Esophagus muscularis mucosa (tissue), 4 donors: Measurements from ENCODE around the gene NUCB1. TPM values are rescaled to one million over a fixed set of nuclear protein-coding genes. Genes with fewer than 3 reads are reported as not detected.
A peak's percentile ranks its signal among the peaks of the same experiment; 100 is the strongest.
"Not testable (repeated sequence)": the region's sequence is repeated elsewhere in the genome, so short reads cannot be mapped to it uniquely, and the experiment has no call there.

ENCODE experiments used
- DNase-seq: peaks from one replicate; pipeline ENCODE4 v3.0.0-alpha.2; 2017; ENCODE audit errors: extremely low spot score
- H3K27ac ChIP-seq, 4 donors: fragments of 200-600 bp; sonication (generic); replicated peaks in 1 of 4; 1 replicate in 3 of 4; 2 replicates in 1 of 4; pipeline ENCODE4 v1.5.1; 2016 to 2019; ENCODE audit warnings: mild to moderate bottlenecking in 1 of 4
- H3K27me3 ChIP-seq, 4 donors: fragments of 200-600 bp; sonication (generic); one replicate each; pipeline versions ENCODE4 v1.5.1 to v1.6.0; 2016 to 2019
- H3K36me3 ChIP-seq, 4 donors: fragments of 200-600 bp; sonication (generic); one replicate each; pipeline ENCODE4 v1.5.1; 2016 to 2019
- H3K4me1 ChIP-seq, 4 donors: fragments of 200-600 bp; sonication (generic); one replicate each; pipeline ENCODE4 v1.5.1; 2016 to 2019
- H3K4me3 ChIP-seq, 4 donors: fragments of 200-600 bp; sonication (generic); 1 replicate in 2 of 4; 2 replicates in 2 of 4; pipeline ENCODE4 v1.5.1; 2016 to 2019; ENCODE audit warnings: mild to moderate bottlenecking in 4 of 4, moderate library complexity in 1 of 4
- H3K9me3 ChIP-seq, 4 donors: fragments of 200-600 bp; sonication (generic); 1 replicate in 3 of 4; 2 replicates in 1 of 4; pipeline ENCODE4 v1.5.1; 2016 to 2019
- EP300 ChIP-seq: sonication (generic); formaldehyde crosslinking; IDR thresholded peaks from one replicate; pipeline ENCODE4 v1.6.1; 2017; ENCODE audit warnings: antibody characterized with exemption
- POLR2A ChIP-seq: fragments of 450-650 bp; IDR thresholded peaks from one replicate; pipeline ENCODE4 v1.6.1; 2017; ENCODE audit warnings: antibody characterized with exemption, moderate library complexity, mild to moderate bottlenecking, low read depth
- POLR2AphosphoS5 ChIP-seq, 2 donors: sonication (generic); formaldehyde crosslinking; IDR thresholded peaks; one replicate each; pipeline ENCODE4 v1.6.1; 2017; ENCODE audit warnings: antibody characterized with exemption in 2 of 2
- WGBS: methylation state at CpG from one replicate; pipeline ENCODE4 v1.1.5; 2018; 5-methylcytosine and 5-hydroxymethylcytosine counted together
- intact Hi-C: fragments of 100-400 bp; cut with DNase I; formaldehyde crosslinking; loops from one replicate; pipeline ENCODE4 v1.15.1; 2023
- total RNA-seq, 4 donors: library from RNA; depleted of rRNA; stranded (reverse); fragments of >200 nt; gene quantifications; one replicate each; pipeline versions ENCODE4 v1.1.0 to v1.2.1, GENCODE V29; 2016
- TF ChIP-seq, protein P1 (sequence below), 3 experiments: fragments of 200-600 bp in 2 of 3; fragments of 450-650 bp in 1 of 3; sonication (generic) in 2 of 3; IDR thresholded peaks; one replicate each; pipeline ENCODE4 v1.5.1; 2017 to 2019; ENCODE audit warnings: antibody characterized with exemption in 3 of 3, mild to moderate bottlenecking in 2 of 3, moderate library complexity in 1 of 3

NUCB1 gene
- total RNA-seq, 4 donors from 2014 or later: 179 to 356 (median 284) TPM

DNA sequence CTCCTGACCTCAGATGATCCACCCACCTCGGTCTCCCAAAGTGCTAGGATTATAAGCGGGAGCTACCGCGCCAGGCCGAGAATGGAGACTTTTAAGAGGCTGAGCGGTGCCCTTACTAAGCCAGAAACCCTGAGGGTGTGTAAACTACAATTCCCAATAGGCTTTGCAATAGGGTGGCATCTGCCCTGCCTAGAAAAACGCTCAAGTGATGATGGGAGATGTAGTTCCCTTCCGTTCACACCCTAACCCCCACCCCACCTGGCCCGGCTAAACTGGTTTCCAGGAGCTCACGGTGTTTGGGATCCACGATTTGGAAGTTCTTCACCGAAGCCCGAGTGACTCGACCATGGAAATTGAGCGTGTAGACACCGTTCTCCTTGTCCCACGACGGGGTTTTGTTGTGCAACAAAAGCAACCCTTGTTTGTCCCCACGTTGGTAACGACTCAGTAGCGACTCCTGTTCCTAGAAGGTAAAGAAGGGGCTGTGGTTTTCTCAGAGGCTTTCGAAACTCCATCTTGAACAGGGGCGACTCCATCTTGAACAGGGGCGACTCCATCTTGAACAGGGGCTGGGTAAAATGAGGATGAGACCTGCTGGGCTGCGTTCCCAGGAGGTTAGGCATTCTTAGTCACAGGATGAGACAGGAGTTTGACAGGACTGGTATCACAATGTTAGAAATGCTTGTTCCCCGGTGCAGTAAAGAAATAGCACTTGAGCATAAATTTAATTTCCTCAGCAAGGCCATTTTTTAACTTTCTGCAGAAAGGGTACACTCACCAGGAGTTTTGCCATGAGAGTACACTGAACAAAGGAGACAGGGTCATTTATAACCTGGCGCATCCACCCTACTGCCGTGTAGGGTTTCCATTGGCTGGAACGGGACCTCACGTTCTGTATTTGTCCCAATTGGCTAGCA, 18.1 kb upstream of the NUCB1 start:
- peaks cover 14 to 32% (median 19%) of the 10 kb centered on the region in 4 donors for H3K4me1 ChIP-seq
- 78% methylated on average over 30 of the region's 30 CpGs for WGBS
- intact Hi-C loops: no loop called here
- H3K27ac ChIP-seq: peak overlapping the region in 2 of 4 donors; percentile 20 to 22
- DNase-seq: no peak
- H3K9me3 ChIP-seq: no peaks in the 10 kb centered on the region
- H3K27me3 ChIP-seq: no peaks in the 10 kb centered on the region
- peaks cover 0 to 26% (median 13%) of the 10 kb centered on the region in 4 donors for H3K36me3 ChIP-seq
- TF ChIP-seq, protein P1, sequence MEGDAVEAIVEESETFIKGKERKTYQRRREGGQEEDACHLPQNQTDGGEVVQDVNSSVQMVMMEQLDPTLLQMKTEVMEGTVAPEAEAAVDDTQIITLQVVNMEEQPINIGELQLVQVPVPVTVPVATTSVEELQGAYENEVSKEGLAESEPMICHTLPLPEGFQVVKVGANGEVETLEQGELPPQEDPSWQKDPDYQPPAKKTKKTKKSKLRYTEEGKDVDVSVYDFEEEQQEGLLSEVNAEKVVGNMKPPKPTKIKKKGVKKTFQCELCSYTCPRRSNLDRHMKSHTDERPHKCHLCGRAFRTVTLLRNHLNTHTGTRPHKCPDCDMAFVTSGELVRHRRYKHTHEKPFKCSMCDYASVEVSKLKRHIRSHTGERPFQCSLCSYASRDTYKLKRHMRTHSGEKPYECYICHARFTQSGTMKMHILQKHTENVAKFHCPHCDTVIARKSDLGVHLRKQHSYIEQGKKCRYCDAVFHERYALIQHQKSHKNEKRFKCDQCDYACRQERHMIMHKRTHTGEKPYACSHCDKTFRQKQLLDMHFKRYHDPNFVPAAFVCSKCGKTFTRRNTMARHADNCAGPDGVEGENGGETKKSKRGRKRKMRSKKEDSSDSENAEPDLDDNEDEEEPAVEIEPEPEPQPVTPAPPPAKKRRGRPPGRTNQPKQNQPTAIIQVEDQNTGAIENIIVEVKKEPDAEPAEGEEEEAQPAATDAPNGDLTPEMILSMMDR (IDR thresholded peaks at IDR 0.05): no peak
- TF ChIP-seq POLR2AphosphoS5 (IDR thresholded peaks at IDR 0.05) (no peak), EP300 (no peak), POLR2A (no peak)
- H3K4me3 ChIP-seq: no peak overlapping the region

DNA sequence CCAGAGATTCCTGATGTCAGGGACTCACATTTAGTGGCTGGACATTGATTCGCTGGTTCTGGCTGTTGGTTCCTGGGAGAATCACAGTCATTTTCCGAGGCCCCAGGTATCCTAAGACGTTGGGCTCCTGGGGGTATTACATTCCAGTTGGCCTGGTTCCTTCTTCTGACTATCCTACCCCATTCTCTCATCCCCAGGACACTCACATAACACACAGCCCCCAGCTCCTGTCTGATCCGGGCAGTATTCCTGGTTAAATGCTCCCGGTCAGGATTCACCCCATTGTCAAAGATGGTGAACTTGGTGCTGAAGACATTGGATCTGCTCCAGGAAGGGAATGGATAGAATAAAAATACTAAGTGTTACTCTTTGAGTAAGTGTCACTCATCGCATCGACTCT, 16.4 kb upstream of the NUCB1 start:
- no peak overlapping the region for H3K27ac ChIP-seq
- intact Hi-C loops: no loop called here
- no peak for TF ChIP-seq POLR2A
- TF ChIP-seq POLR2AphosphoS5 (IDR thresholded peaks at IDR 0.05): no peak
- no peak for TF ChIP-seq EP300
- TF ChIP-seq, protein P1 (IDR thresholded peaks at IDR 0.05): no peak
- 95% methylated on average over 7 of the region's 7 CpGs for WGBS
- H3K4me3 ChIP-seq: no peak overlapping the region
- DNase-seq: no peak
- no peaks in the 10 kb centered on the region for H3K27me3 ChIP-seq
- no peaks in the 10 kb centered on the region for H3K9me3 ChIP-seq
- peaks cover under 1 to 15% (median 4%) of the 10 kb centered on the region in 4 donors for H3K4me1 ChIP-seq
- peaks cover 0 to 10% (median under 1%) of the 10 kb centered on the region in 4 donors for H3K36me3 ChIP-seq

DNA sequence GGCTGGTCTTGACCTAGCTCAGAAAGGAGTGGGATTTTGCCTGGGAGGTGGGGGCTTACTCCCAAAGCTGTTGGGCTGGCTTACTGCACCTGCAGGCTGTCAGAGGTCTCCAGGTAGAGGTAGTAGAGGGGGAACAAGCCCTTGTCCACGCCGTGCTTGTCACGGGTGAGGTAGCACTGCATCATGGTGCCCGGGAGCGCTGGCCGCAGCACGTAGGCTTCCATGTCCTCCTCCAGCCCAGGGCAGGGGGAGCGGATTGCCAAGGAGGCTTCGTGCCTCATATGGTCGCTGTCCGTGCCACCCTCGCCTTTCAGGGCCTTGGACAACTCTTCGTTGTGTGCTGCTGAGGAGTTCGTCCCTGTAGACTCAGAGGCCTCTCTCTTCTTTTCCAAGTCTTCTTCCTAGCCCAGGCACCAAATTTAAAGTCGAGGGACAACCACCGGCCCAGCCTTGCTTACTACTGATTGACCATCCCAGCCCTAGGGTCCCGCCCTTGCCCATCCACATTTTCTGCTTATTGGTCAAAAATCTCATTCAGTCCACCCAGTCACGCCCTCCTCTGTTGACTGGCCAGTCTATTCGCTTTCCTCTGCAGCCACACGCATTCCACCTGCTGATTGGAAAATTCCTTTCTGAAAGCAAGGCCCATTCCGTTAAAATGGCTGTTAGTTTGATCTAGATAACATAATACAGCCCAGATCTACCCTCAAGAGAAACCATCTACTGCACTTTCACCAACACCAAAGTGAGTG, 12.1 kb upstream of the NUCB1 start:
- Histone ChIP-seq H3K9me3 (no peaks in the 10 kb centered on the region), H3K4me1 (no peaks in the 10 kb centered on the region), H3K27ac (no peak overlapping the region), H3K36me3 (no peaks in the 10 kb centered on the region), H3K27me3 (no peaks in the 10 kb centered on the region), H3K4me3 (no peak overlapping the region)
- 94% methylated on average over 19 of the region's 21 CpGs for WGBS
- no peak for TF ChIP-seq EP300
- DNase-seq: no peak
- intact Hi-C loops: no loop called here

DNA sequence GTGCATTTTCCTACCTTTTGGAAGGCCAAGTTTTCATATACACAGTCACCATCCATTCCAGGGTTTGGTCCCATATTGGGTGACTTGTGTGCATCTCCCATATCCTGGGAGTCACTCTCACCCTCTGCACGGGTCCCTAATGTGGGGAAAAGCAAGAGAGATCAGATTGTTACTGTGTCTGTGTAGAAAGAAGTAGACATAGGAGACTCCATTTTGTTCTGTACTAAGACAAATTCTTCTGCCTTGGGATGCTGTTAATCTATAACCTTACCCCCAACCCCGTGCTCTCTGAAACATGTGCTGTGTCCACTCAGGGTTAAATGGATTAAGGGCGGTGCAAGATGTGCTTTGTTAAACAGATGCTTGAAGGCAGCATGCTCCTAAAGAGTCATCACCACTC, 10.6 kb upstream of the NUCB1 start:
- H3K4me1 ChIP-seq, intact Hi-C loops: not testable (repeated sequence)
- 89% methylated on average over 3 of the region's 3 CpGs for whole genome bisulfite sequencing

DNA sequence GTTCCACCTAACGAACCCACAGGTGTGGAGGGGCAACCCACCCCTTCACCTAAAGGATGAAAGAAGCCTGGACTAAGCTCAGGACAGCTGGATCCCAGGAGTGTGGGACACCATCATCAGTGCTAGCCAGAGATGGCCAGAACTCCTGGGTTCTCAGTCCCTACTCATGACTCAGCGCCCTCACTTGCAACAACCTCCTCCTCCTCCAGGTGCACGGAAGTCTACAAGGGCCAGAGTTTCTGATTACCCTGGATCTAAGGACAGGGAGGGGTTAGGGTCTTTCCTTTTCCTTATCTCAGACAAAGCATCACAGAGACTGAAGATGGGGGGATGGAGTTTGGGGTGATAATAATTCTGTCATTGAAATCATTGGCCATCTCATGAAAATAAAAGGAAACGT, 9.6 kb upstream of the NUCB1 start:
- WGBS: 85% methylated on average over 4 of the region's 4 CpGs
- TF ChIP-seq POLR2AphosphoS5 (IDR thresholded peaks at IDR 0.05) (no peak), POLR2A (no peak), EP300 (no peak)
- TF ChIP-seq, protein P1 (IDR thresholded peaks at IDR 0.05): no peak
- peaks cover 2 to 6% (median 5%) of the 10 kb centered on the region in 4 donors for H3K4me1 ChIP-seq

More for the DNA sequence above, 10.6 kb upstream of the NUCB1 start:
- not testable (repeated sequence) for H3K27me3 ChIP-seq, H3K36me3 ChIP-seq, DNase-seq, H3K9me3 ChIP-seq, H3K4me3 ChIP-seq, H3K27ac ChIP-seq

More for the DNA sequence above, 9.6 kb upstream of the NUCB1 start:
- intact Hi-C loops: no loop called here
- H3K9me3 ChIP-seq: no peaks in the 10 kb centered on the region
- H3K4me3 ChIP-seq: no peak overlapping the region
- DNase-seq: no peak
- no peaks in the 10 kb centered on the region for H3K36me3 ChIP-seq
- no peak overlapping the region for H3K27ac ChIP-seq
- H3K27me3 ChIP-seq: no peaks in the 10 kb centered on the region
